Activated CD8-positive, alpha-beta memory T cell treated with anti-CD3 and anti-CD28 coated beads, Interleukin-2, amount 50 U/mL, for 1 hour (primary cell): ENCODE measurements around the gene ESYT3.
"Not testable (repeated sequence)": the region's sequence is repeated elsewhere in the genome, so short reads cannot be mapped to it uniquely, and the experiment has no call there.

Experiments used
- DNase-seq: peaks from one replicate; pipeline ENCODE4 v3.0.0-alpha.2; 2020; ENCODE audit errors: extremely low read depth

ESYT3 gene

DNA sequence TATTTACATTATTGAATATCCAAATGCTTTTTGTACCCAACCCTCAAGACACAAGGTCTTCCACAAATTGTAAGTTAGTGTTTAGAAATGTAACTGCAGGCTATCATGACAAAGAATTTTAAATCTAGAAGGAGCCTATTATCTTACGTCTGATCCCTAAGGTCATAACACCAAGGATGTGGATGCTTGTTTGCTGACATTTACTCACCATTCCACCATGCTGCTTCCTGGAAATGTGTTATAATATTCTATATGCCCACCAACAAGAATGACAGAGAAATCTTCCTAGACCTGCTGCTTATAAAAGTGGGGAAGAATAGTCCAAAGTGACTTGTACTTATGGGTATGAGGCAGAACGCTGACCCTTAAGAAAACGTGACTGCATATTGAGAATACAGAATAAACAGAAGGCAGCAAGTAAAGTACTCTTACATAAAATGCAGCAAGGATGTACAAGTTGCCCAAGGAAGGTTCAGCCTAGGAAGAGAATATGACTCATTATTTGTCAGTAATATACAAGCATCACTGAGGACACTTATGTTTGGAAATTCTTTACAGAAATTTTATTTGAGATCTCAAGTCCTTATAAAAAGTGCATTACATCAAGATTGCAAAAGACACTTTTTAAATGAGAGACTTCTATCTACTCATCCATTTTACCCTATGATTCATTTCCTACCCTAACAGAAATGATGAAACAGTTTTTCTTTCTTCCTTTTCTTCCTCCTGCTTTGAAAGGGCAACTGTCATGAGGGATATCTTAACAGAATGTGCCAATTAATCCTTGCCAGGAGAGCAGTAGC, 59.6 kb downstream of the ESYT3 start:
- no peak for DNase-seq

DNA sequence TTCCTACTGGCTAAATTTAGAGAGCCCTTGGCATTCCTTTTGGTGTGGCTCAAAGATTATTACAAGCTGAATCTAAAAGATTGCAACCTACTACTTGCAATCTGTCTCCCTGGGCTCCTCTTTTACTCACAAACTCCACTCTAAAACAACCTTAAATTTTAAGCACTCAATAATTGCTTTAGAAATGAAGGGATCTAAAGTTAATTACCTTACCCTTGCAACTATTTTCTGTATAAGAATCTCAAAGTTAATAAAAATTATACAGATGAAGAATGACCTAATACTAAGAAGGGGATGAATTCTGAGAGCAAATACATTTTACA, 60.2 kb downstream of the ESYT3 start:
- no peak for DNase-seq

DNA sequence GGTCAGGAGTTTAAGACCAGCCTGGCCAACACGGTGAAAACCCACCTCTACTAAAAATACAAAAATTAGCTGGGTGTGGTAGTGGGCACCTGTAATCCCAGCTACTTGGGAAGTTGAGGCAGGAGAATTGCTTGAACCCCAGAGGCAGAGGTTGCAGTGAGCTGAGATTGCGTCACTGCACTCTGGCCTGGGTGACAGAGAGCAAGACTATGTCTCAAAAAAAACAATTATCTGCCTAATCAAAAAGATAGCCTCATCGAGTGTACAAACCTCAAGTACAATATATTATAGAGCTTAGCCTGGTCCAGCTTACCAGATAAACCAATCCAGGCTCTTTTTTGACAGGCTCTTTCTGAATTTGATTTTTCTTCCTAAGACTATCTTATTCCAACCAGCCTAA, 61.2 kb downstream of the ESYT3 start:
- not testable (repeated sequence) for DNase-seq

DNA sequence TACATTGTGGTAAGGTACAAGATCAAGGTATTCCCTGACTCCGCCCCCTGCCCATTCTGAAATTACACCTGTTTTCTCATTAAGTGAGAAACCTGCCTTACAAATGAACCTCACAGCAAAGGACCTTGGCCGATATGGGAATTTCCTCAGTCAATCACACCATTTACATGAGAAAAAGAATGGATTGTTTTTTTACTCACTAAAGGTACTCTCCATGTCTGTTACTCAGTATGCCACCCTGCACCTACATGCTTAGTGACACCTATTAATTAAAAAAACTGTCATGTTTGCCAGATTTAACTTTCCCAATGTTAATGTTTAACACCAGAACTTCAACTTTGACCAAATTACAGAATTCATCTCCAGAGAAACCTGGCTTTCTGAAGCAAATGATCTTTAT, 62.0 kb downstream of the ESYT3 start:
- DNase-seq = no peak

DNA sequence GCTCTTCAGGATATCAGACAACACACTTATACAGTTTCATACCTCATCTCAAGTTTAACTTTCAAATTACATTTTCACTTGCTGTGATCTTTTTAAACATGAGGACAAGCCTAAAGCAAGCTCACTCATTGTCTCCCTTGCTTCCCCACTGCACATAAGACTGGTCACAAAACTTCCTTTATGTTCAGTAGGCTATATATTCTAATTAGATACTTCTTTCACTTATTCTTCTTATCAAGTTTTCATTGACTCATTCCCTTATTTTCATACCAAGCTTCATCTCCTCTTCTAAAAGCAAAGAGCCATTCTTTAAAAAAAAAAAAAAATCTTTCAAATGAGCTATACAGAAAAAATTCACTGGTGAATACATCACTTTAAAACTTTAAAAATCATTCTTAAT, 62.6 kb downstream of the ESYT3 start:
- DNase-seq = no peak

DNA sequence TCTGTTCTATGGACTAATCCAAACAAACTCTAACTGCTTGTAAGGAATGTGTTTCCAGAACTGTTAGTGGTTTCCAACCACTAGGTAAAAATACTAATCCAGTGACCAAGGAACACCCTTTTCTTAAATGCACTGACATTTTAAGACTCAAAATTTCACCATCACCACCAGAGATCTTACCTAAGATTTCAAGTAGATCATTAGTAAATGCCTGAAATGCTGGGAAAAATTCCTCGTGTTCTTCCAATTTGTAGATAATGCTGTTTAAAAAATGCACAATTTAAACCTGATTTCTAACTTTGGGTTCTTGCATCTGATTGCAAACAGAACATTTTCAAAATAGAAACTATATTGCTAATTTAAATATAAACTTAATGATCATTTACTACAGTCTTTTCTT, 63.4 kb downstream of the ESYT3 start:
- no peak for DNase-seq

DNA sequence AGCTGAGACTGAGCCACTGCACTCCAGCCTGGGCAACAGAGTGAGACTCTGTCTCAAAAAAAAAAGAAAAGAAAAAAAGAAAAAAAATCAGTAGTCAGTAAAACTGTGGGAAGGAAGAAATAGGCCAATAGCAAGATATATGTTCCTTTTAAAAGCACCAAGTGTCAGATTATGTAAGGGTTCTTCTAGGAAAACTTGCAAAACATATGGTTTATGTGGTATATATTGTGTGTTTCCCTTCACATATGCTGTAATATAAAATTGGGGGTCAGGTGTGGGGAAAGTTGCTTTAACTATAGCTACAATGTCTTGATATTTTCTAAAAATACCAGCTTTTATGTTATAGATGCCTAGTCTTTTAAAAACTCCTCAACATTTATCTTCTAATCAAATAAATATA, 64.6 kb downstream of the ESYT3 start:
- DNase-seq = no peak

DNA sequence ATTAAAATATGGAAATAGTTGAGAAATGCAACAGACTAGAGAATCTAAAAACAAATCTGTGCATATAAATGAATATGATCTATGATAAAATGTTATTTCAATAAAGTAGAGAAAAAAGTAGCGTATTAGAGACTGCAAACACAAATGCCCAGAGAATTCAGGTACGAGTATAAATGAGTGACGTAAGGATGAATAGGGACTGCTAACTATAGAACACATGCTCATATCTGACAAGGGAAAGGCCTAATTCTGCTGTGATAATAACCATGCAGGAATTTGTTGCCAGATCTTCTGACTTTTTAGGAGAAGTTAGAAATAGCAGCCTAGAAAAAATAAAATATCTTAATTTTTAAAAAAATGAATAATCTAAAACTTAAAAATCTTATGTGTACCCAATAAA, 73.1 kb downstream of the ESYT3 start:
- DNase-seq = no peak

DNA sequence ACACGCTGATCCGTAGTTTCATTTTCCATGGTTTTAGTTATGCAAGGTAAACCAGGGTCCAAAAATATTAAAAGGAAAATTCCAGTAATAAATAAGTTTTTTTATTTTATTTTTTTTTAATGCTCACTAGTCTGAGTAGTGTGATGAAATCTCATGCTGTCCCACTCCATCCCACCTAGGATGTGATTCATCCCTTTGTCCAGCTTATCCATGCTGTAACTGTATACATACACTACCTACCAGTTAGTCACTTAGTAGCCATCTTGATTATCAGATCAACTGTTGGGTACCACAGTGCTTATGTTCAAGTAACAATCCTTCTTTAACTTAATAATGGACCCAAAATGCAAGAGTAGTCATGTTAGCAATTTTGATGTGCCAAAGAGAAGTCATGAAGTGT, 75.2 kb downstream of the ESYT3 start:
- DNase-seq = no peak

DNA sequence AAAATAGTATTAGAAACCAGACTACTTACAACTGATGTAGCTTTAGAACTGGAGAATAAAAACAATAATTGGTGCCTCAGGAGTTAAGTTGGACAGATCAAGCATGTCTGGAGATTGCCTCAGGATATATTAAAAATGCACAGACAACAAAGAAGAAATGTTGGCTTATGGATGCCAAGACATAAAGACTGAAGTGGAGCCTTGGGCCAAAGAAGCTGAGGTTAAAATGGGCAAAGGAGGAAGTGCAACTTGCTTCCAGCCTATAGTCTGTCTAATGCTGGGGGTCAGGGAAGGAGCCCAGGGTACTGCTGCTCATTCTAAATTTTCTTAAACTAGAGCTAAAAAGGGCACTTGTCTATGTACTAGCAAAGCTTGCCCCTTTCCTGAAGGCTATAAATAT, 77.5 kb downstream of the ESYT3 start:
- no peak for DNase-seq

DNA sequence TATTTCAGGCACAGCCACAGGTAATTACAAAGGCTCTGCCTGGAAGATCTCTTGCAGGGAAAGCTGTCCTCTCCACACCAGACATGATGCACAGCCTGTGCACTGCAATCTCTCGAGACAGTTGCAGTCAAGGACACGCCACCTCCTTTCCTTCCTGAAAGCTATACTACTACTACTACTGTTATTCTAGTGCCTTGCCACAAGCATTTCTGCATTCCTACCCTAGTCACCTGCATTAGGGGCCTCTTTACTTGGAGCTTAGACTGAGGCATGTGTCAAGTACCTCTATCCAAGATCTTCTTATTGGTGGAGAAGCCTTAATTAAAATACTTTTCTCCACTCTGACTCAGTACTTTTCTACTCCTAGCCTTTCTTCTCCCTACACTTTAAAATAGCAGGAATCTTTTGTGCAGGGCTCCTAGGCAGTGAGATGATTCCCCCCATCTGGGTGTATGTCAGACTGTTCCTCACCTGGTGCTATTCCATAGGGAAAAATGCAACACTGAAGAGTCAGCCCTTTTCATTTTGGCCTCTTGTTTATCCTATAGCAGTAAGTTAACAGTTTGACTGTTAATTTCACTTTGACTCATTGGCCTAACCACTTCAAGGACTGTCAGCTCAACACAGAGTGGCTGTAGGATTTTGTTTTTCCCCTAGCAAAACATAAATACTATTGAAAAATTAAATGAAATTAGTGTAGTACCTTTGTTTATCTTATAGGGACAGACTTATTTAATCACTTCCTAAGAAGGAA, 78.9 kb downstream of the ESYT3 start:
- DNase-seq = no peak

DNA sequence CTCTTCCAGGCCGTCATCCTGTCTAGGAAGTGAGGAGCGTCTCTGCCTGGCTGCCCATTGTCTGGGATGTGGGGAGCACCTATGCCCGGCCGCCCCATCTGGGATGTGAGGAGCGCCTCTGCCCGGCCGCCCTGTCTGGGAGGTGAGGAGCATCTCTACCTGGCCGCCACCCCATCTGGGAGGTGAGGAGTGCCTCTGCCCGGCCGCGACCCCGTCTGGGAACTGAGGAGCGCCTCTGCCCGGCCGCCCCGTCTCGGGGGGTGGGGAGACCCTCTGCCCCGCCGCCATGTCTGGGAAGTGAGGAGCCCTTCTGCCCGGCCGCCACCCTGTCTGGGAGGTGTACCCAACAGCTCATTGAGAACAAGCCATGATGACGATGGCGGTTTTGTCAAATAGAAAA, 87.0 kb downstream of the ESYT3 start:
- DNase-seq = not testable (repeated sequence)
